Natural killer cell treated with Interleukin-12 subunit alpha and Interleukin-12 subunit beta and Interleukin-15 and Interleukin-18, amount 100 ng/mL, for 72 hours (primary cell): ENCODE results near the gene TTLL8. TPM values are rescaled to one million over a fixed set of nuclear protein-coding genes. Genes with fewer than 3 reads are reported as not detected.
A peak's percentile ranks its signal among the peaks of the same experiment; 100 is the strongest.
"Not testable (repeated sequence)": the region's sequence is repeated elsewhere in the genome, so short reads cannot be mapped to it uniquely, and the experiment has no call there.

Experiments used
- ATAC-seq, 2 donors: fragments of 150-1000 bp; cut with Tn5 transposase in 1 of 2; sonication (Bioruptor Pico), chemical (Tn5 transposase) in 1 of 2; 2 replicates each; pipeline ENCODE4 v1.10.0; 2021
- DNase-seq: peaks from one replicate; pipeline ENCODE4 v3.0.0; 2022; ENCODE audit warnings: low spot score
- H3K27ac Mint-ChIP-seq, 2 donors: 1 replicate in 1 of 2; 2 replicates in 1 of 2; pipeline ENCODE4 v1.8.0; 2022; ENCODE audit warnings: mixed read lengths in 2 of 2, mild to moderate bottlenecking in 1 of 2, moderate library complexity in 1 of 2
- H3K27me3 Mint-ChIP-seq, 2 donors: 1 replicate in 1 of 2; 2 replicates in 1 of 2; pipeline ENCODE4 v1.8.0; 2022; ENCODE audit warnings: mixed read lengths in 2 of 2
- H3K36me3 Mint-ChIP-seq: one replicate; pipeline ENCODE4 v1.8.0; 2022; ENCODE audit warnings: mixed read lengths
- H3K4me1 Mint-ChIP-seq, 2 donors: 1 replicate in 1 of 2; 2 replicates in 1 of 2; pipeline ENCODE4 v1.8.0; 2022; ENCODE audit warnings: low read depth in 2 of 2, mixed read lengths in 2 of 2, mild to moderate bottlenecking in 1 of 2
- H3K4me3 Mint-ChIP-seq: one replicate; pipeline ENCODE4 v1.8.0; 2022; ENCODE audit warnings: mixed read lengths
- H3K9me3 Mint-ChIP-seq: 2 replicates; pipeline ENCODE4 v1.8.0; 2022; ENCODE audit warnings: mixed read lengths
- total RNA-seq, 2 donors: library from RNA; stranded (reverse); gene quantifications; one replicate each; pipeline ENCODE4 v1.2.3, GENCODE V29; 2022

Gene TTLL8
- total RNA-seq, 2 donors from 2014 or later, result not detected

DNA sequence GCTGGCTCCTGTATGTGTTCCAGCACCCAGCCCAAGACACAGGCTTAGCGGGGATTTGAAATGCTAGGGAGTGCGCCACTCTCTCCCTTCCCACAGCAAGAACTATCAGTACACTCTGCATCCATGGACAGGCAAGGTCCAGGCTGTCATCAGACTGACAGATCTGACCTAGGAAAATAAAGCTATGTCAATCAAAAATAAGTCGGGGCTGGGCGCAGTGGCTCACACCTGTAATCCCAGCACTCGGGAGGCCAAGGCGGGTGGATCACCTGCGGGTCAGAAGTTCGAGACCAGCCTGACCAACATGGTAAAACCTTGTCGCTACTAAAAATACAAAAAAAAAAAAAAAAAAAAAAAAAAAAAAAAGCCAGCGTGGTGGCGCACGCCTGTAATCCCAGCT is 30.0 kb upstream of the TTLL8 start:
- Mint-ChIP-seq H3K27me3 (no peaks in the 10 kb centered on the region), H3K27ac (no peak overlapping the region), H3K4me1 (peaks cover 0 to 33% of the 10 kb centered on the region in 2 donors), H3K4me3 (no peak overlapping the region), H3K9me3 (peaks cover 8% of the 10 kb centered on the region), H3K36me3 (peaks cover 7% of the 10 kb centered on the region)
- DNase-seq, result no peak
- ATAC-seq, result no peak

DNA sequence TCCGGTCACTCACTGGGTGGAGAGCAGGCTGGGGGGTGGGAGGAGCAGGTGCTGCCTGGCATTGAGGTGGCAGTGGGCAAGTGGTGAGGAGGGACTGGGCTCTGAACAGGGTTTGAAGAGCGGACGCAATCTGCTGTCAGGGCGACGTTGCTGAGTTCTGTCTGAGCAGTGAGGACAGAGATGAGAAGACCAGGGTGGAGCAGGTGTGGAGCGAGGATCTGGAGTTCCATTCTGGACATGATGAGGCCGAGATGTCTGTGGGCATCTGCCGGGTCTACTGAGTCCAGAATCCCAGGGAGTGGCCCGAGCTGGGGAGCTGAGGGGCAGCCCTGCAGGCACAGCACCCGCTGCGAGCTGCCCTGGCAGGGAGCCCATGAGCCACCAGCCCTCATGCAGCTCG is 29.5 kb upstream of the TTLL8 start:
- Mint-ChIP-seq H3K36me3 (peaks cover 7% of the 10 kb centered on the region), H3K9me3 (peaks cover 8% of the 10 kb centered on the region), H3K4me1 (peaks cover 0 to 37% of the 10 kb centered on the region in 2 donors), H3K27me3 (no peaks in the 10 kb centered on the region), H3K27ac (no peak overlapping the region), H3K4me3 (no peak overlapping the region)
- DNase-seq, result no peak
- no peak for ATAC-seq

DNA sequence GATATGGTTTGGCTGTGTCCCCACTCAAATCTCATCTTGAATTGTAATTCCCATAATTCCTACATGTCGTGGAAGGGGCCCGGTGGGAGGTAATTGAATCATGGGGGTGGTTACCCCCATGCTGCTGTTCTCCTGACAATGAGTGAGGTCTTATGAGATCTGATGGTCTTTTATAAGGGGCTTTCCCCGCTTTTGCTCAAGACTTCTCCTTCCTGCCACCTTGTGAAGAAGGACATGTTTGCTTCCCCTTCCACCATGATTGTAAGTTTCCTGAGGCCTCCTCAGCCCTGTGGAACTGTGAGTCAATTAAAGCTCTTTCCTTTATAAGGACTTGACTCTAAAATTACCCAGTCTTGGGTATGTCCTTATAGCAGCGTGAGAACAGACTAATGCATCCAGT is 28.9 kb upstream of the TTLL8 start:
- not testable (repeated sequence) for H3K36me3 Mint-ChIP-seq, H3K4me3 Mint-ChIP-seq, H3K9me3 Mint-ChIP-seq, H3K27me3 Mint-ChIP-seq, H3K27ac Mint-ChIP-seq, DNase-seq, ATAC-seq
- H3K4me1 Mint-ChIP-seq, result peaks cover 0 to 37% of the 10 kb centered on the region in 2 donors

DNA sequence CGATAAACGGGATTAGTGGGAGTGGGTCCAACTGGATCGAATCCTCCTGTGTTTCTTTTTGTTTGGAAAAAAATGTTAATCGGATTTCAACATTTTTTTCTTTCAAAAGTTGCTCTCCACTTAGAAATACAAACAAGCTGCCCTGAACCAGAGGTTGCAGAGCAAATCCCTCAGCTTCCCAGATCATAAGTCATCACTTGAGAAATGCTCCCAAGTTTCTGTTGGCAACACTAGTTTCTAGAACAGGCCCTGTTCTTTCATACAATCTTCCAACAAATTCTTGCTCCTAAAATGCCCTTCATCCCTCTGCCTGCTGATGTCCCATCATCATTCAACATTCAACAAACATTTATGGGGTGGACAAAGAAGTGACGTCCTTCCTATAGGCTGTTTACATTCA is 28.4 kb upstream of the TTLL8 start:
- ATAC-seq (no peak), DNase-seq (no peak)
- Mint-ChIP-seq H3K4me3 (no peak overlapping the region), H3K27me3 (no peaks in the 10 kb centered on the region), H3K4me1 (peaks cover 0 to 37% of the 10 kb centered on the region in 2 donors), H3K36me3 (peaks cover 7% of the 10 kb centered on the region), H3K9me3 (peaks cover 8% of the 10 kb centered on the region), H3K27ac (no peak overlapping the region)

DNA sequence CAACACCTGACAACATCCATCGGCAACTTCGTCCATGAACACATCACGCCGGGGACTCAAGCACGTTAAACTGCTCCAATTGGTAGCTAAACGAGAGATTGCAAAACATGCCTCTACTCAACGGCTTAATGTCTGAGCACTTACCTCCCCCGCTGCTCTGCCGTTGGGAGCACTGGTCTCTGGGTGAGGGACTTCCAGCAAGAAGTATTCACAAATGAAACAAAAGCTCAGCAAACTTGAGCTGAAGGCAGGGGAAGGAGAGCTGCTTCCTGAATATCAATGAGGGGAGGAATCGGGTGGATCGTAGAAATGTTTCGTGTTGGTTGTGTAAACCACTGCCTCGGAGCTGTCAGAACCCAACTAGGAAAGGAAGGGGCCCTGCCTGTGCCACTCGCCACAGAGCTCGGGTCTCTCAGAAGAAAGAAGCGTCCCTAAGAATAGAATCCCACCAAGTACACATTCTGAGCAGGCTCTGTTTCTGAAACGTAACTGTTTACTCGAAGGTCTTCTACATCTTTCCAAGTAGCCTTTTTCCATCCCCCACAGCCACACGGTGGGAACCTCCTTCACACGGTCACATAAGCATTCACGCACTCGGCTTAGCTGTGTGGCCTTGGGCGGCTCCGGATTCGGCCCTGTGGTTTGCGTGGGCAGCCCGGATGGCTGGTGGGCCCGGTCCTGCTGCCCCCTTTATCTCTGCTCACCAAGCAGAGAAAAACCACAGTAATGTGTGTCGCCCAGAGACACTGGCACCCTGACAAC is 27.3 kb upstream of the TTLL8 start, which contains the start of gene MLC1:
MLC1 (minus strand) TSS at position 216 of the 762 bp plus-strand sequence. CDS start 524 bp downstream, outside the sequence.
- Mint-ChIP-seq H3K4me1 (peaks cover 0 to 40% of the 10 kb centered on the region in 2 donors), H3K36me3 (peaks cover 7% of the 10 kb centered on the region), H3K27ac (no peak within 1 kb of the TSS), H3K4me3 (peak within 1 kb of the TSS; percentile 10), H3K9me3 (peaks cover 8% of the 10 kb centered on the region), H3K27me3 (no peaks in the 10 kb centered on the region)
- ATAC-seq (no peak), DNase-seq (peak; percentile 72)

DNA sequence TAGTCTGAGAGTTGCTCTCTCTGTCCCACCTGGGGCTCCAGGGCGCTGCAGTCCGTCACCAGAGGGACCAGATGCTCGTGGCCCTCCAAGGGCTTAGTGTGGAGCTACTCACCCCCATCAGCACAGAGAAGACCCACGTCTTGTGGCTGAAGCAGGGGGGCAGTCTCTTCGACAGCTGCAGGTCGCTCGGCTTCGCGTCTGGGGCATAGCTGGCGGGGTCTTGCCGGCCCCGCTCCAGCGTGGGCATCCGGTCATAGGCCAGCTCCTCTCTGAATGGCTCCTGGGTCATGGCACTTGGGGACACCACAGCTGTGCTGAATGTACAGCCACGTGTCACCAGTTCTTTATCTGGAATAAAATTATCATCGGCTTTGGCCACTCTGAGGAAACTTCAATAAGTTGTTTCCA is 26.5 kb upstream of the TTLL8 start:
- ATAC-seq (peak; percentile 51 to 58), DNase-seq (peak; percentile 61)
- Mint-ChIP-seq H3K36me3 (peaks cover 7% of the 10 kb centered on the region), H3K27me3 (no peaks in the 10 kb centered on the region), H3K9me3 (peaks cover 8% of the 10 kb centered on the region), H3K4me3 (no peak overlapping the region), H3K4me1 (peaks cover 0 to 39% of the 10 kb centered on the region in 2 donors), H3K27ac (no peak overlapping the region)

DNA sequence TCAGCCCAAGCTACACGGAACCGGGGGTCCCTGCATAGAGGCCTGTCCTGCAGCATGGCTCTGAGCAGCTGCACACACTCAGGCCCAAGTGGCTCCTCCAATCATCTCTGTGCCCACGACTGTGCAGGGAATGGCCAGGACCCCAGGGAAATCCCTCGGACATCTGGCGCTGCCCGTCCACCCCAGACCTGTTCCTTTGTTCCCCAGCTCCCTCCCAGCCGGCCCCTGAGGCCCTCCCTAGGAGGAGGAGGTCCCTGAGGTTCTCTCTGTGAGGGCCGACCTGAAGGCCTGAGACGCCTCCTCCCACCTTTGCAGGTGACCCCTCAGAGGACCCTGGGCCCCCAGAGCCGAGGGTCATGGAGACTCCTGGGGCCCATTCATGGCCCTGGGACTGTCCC is 26.0 kb upstream of the TTLL8 start:
- Mint-ChIP-seq H3K4me1 (peaks cover 0 to 34% of the 10 kb centered on the region in 2 donors), H3K27ac (no peak overlapping the region), H3K36me3 (peaks cover 7% of the 10 kb centered on the region), H3K9me3 (peaks cover 8% of the 10 kb centered on the region), H3K4me3 (peak overlapping the region; percentile 10), H3K27me3 (no peaks in the 10 kb centered on the region)
- peak; percentile 40 for DNase-seq
- ATAC-seq, result no peak

DNA sequence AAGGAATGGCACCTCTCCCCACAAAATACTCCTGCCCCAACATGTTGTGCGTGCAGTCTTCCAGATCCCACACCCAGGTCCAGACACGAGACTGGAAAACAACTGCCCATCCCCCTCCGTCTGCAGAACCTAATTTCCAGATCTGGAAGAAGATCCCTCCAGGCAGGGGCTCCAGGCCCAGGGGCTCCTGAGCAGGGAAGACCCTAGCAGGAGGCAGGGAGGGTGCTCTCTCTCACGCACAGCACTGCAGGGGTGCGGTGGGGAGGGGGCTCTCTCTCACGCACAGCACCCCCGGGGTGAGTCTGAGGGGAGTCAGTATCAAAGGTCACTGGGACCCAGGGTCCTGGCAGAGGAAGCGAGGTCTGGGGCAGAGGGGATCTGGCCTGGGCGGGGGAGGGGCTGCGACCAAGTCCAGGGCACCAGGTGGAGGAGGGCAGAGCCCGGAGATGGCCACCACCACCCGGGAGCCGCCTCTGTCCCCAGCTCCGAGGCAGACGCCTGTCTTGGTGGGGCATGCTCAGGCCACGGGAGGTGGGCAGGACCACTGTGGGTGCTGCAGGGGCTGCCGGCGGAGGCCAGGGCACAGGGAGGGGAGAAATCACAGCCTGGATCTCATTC is 25.5 kb upstream of the TTLL8 start:
- peaks cover 0 to 34% of the 10 kb centered on the region in 2 donors for H3K4me1 Mint-ChIP-seq
- H3K27ac Mint-ChIP-seq, result peak overlapping the region in 1 of 2 donors; percentile 73
- peaks cover 8% of the 10 kb centered on the region for H3K9me3 Mint-ChIP-seq
- H3K36me3 Mint-ChIP-seq, result peaks cover 7% of the 10 kb centered on the region
- peak overlapping the region; percentile 3 for H3K4me3 Mint-ChIP-seq
- no peaks in the 10 kb centered on the region for H3K27me3 Mint-ChIP-seq
- ATAC-seq, result no peak
- DNase-seq, result peak; percentile 53

DNA sequence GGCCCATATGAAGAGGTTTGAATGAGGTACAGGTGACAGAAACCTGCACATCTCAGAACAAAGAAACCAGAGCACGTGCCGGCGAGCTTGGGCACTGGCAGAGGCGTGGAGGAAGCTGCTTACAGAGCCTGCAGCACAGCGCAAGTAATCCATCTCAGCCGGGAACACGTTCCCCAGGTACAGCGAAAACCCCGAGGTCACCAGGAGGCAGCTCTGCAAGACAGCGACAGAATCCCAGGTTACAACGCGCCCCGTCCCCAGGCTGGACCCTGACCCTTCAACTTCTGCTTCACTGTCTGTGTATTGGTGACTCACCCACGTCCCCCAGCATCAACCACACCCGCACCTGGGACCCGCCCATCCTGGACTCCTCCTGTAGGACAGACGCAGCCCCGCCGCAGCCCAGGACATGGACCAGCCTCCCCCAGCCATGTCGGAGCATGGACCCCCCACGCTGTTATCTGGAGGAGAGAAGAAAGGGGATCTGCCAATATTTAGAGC is 24.9 kb upstream of the TTLL8 start:
- H3K4me3 Mint-ChIP-seq, result peak overlapping the region; percentile 3
- H3K4me1 Mint-ChIP-seq, result peaks cover 0 to 34% of the 10 kb centered on the region in 2 donors
- H3K36me3 Mint-ChIP-seq, result peaks cover 7% of the 10 kb centered on the region
- ATAC-seq (no peak), DNase-seq (peak; percentile 53)
- peaks cover 8% of the 10 kb centered on the region for H3K9me3 Mint-ChIP-seq
- peak overlapping the region in 1 of 2 donors; percentile 73 for H3K27ac Mint-ChIP-seq
- H3K27me3 Mint-ChIP-seq, result no peaks in the 10 kb centered on the region

DNA sequence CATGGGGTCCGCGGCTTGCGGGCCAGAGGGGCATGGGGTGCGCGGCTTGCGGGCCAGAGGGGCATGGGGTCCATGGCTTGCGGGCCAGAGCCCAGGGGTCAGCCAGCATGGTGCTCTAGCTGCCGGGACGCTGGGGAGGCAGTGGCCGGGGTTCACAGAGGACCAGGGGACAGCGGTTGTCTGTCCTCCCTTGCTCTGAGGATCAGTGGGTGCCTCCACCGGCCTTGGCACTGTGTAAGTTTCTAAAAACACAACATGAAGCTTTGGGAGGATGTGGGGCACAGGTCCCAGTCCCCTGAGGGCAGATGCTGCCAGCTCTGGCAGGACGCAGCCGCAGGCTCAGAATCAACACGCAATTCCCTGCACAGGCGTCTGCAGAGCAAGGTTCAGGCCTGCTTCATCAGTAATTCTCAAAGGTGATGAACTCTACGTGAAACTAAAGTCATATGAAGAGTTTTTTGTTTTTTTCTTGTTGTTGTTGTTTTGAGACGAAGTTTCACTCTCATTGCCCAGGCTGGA is 24.2 kb upstream of the TTLL8 start:
- Mint-ChIP-seq H3K36me3 (peaks cover 5% of the 10 kb centered on the region), H3K4me3 (no peak overlapping the region), H3K27ac (peak overlapping the region in 1 of 2 donors; percentile 73), H3K4me1 (peaks cover 0 to 31% of the 10 kb centered on the region in 2 donors), H3K27me3 (no peaks in the 10 kb centered on the region), H3K9me3 (peaks cover 7% of the 10 kb centered on the region)
- ATAC-seq (no peak), DNase-seq (peak; percentile 55)

DNA sequence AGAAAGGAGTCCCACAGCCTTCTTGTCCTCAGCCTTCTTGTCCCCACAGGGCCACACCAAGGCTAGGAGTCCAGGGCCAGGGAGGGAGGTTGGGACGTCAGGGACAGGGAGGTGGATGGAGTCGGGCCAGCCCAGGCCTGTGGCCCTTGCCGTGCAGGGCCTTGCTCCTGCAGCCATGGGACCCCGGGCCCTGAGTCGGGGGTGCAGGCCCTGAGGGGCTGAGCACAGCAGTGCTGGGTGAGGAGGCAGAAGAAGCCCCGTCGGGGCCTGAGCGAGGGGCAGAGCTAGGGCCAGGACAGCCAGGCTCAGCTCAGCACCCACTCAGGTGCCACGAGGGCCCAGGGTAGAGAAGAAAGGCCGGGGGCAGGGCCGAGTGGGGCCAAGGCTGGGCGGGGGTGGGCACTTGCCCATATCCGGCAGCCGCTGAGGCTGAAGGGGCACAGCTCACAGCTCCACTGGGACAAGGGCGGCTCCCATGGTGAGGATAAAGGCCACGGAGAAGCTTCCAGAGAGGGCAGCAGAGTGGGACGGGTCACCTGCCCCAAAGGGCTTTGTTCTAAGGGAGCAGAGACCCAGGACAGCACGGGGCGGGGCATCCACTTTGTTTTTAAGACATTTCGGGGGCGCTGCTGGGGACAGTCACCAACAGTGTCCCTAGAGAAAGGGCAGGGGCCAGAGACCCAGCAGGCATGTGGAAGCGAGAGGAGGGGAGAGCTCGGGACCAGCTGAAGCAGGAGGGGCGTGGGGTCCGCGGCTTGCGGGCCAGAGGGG is 23.5 kb upstream of the TTLL8 start:
- Mint-ChIP-seq H3K4me1 (peaks cover 0 to 24% of the 10 kb centered on the region in 2 donors), H3K36me3 (no peaks in the 10 kb centered on the region), H3K4me3 (no peak overlapping the region), H3K9me3 (peaks cover 1% of the 10 kb centered on the region), H3K27me3 (no peaks in the 10 kb centered on the region), H3K27ac (peak overlapping the region in 1 of 2 donors; percentile 76)
- peak; percentile 47 for DNase-seq
- no peak for ATAC-seq

DNA sequence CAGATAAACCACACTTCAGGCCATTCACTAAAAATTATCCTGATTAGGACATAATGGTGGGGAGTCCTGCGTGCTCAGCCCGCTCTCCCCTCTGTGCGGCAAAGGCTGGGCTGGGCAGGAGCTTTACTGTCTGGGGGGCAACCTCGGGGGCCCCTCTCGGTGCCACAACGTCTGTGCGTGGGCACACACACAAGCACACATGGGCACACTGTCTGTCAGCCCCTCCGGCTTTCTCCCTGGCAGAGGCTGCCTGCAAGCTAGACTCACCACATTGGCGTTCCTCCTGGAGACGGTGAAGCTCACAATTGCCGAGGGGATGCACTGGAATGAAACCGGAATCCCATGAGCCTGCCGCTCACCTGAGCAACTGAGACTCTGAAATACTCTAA is 22.0 kb upstream of the TTLL8 start:
- DNase-seq, result no peak
- Mint-ChIP-seq H3K36me3 (no peaks in the 10 kb centered on the region), H3K4me1 (peaks cover 0 to 16% of the 10 kb centered on the region in 2 donors), H3K27ac (no peak overlapping the region), H3K4me3 (no peak overlapping the region), H3K9me3 (no peaks in the 10 kb centered on the region), H3K27me3 (no peaks in the 10 kb centered on the region)
- no peak for ATAC-seq

DNA sequence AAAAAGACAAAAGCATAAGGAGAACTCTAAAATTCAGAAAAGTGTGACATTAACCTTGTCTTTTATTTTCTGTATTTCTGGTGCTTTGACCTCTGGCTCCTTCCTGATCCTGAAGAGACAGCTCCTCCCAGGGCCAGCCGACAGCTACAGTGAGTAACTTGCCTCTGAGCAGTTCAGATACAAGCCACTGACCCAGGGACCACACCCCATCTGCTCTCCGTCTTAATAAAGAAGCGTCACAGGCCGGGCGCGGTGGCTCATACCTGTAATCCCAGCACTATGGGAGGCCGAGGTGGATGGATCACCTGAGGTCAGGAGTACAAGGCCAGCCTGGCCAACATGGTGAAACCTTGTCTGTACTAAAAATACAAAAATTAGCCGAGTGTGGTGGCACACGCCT is 20.7 kb upstream of the TTLL8 start:
- ATAC-seq (no peak), DNase-seq (no peak)
- Mint-ChIP-seq H3K4me1 (peaks cover 0 to 14% of the 10 kb centered on the region in 2 donors), H3K27ac (no peak overlapping the region), H3K36me3 (no peaks in the 10 kb centered on the region), H3K9me3 (no peaks in the 10 kb centered on the region), H3K4me3 (no peak overlapping the region), H3K27me3 (no peaks in the 10 kb centered on the region)
